Smooth muscle cell of the umbilical artery (primary cell): Measurements from ENCODE around the gene RGS6. TPM values are rescaled to one million over a fixed set of nuclear protein-coding genes. Genes with fewer than 3 reads are reported as not detected.

ENCODE experiments used
- total RNA-seq: library from RNA; depleted of rRNA; stranded (reverse); fragments of >200 nt; gene quantifications from 2 replicates; pipeline ENCODE4 v1.2.3, GENCODE V29; 2014

Gene RGS6
- total RNA-seq, result not detected in 2 replicates

DNA sequence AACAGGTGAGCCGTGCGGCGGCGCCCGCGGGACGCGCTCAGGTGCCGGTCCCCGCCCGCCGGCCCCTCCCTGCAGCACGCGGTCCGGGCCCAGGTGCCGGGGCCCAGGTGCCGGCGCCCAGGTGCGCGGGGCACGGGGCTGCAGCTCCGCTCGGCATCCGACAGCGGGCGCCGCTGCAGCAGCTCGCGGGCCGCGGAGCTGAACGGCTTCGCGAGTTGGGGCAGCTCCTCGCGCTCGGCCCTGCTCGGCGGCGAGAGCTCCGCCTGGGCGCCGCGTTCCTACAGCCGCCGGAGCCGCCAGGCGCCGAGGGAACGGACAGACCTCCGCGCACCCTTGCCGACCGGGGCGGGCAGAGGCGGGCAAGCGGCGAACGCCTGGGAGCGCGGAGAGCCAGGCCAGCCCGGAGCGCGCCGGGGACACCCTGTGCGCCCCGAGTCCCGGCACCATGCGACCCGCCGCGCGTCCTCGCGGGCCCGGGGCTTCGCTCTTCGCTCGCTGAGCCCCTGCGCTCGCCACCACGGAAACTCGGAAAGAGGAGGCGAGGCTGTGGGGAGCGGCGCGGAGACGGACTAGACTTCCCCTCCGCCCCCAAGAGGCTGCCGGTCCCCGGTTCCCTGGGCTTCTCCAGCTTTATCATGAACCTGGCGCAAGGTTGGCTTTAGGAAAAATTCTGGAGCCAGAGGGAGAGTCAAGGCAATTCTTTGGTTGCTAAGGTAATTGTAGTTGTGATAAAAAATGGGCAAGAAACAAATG, at the start of gene RGS6:
Gene RGS6, plus strand, starts transcription at position 201 of the 753 bp plus-strand sequence.

